Caco-2 (cell line): ENCODE data around the gene SLC17A4. TPM values are rescaled to one million over a fixed set of nuclear protein-coding genes. Genes with fewer than 3 reads are reported as not detected.

Experiments used
- BruUV-seq: library from RNA; stranded (reverse); fragments of 400-500 nt; replicated peaks from 2 replicates; lab custom pipeline; 2021; lab: Mats Ljungman, UMichigan
- CTCF ChIA-PET: fragments of 300-600 bp; sonication (Branson Sonifier 250); formaldehyde crosslinking; loops from one replicate; lab custom pipeline; 2022; ENCODE audit warnings: antibody characterized with exemption; lab: Charles Lee
- POLR2A ChIA-PET: fragments of 300-600 bp; sonication (Branson Sonifier 250); formaldehyde crosslinking; loops from one replicate; lab custom pipeline; 2022; ENCODE audit warnings: antibody characterized with exemption; lab: Charles Lee
- DNase-seq, 2 experiments: peaks; one replicate each; pipeline versions ENCODE4 v3.0.0 to v3.0.0-alpha.2; 2020 to 2022
- H3K27me3 ChIP-seq: replicated peaks from 2 replicates; pipeline ENCODE4 v1.6.0; 2011; ENCODE audit warnings: low read length; ENCODE audit not compliant: control insufficient read depth, insufficient read depth
- H3K36me3 ChIP-seq: 2 replicates; pipeline ENCODE4 v1.5.1; 2011; ENCODE audit warnings: low read length; ENCODE audit not compliant: control insufficient read depth, insufficient read depth
- H3K4me1 ChIP-seq: fragments of 250-450 bp; sonication (Bioruptor Pico); 2 replicates; pipeline ENCODE4 v1.5.1; 2020; ENCODE audit warnings: mild to moderate bottlenecking
- H3K4me3 ChIP-seq: 2 replicates; pipeline ENCODE4 v1.5.1; 2011; ENCODE audit warnings: low read depth, mild to moderate bottlenecking, control low read depth, low read length
- H3K9me3 ChIP-seq: fragments of 250-450 bp; sonication (Bioruptor Pico); 2 replicates; pipeline ENCODE4 v1.5.1; 2020; ENCODE audit warnings: mild to moderate bottlenecking, moderate library complexity
- H3K27ac Mint-ChIP-seq: one replicate; pipeline ENCODE4 v1.8.0; 2022; ENCODE audit warnings: mixed read lengths; ENCODE audit not compliant: unreplicated experiment
- H3K27me3 Mint-ChIP-seq: one replicate; pipeline ENCODE4 v1.8.0; 2022; ENCODE audit warnings: mixed read lengths; ENCODE audit not compliant: insufficient read depth, unreplicated experiment
- H3K36me3 Mint-ChIP-seq: one replicate; pipeline ENCODE4 v1.8.0; 2022; ENCODE audit warnings: mild to moderate bottlenecking, mixed read lengths; ENCODE audit not compliant: insufficient read depth, unreplicated experiment
- H3K4me1 Mint-ChIP-seq: one replicate; pipeline ENCODE4 v1.8.0; 2022; ENCODE audit warnings: low read depth, mixed read lengths; ENCODE audit not compliant: unreplicated experiment
- H3K4me3 Mint-ChIP-seq: one replicate; pipeline ENCODE4 v1.8.0; 2022; ENCODE audit warnings: mild to moderate bottlenecking, moderate library complexity, mixed read lengths; ENCODE audit not compliant: unreplicated experiment
- H3K9me3 Mint-ChIP-seq: one replicate; pipeline ENCODE4 v1.8.0; 2022; ENCODE audit warnings: mixed read lengths; ENCODE audit not compliant: unreplicated experiment
- intact Hi-C: fragments of 100-400 bp; cut with micrococcal nuclease; formaldehyde crosslinking; loops from one replicate; pipeline ENCODE4 v1.10.0; 2022; ENCODE audit not compliant: unreplicated experiment
- total RNA-seq: library from RNA; stranded (reverse); gene quantifications from 2 replicates; pipeline ENCODE4 v1.2.3, GENCODE V29; 2022
- TF ChIP-seq, protein P1 (sequence below), 2 experiments: fragments of 200-600 bp in 1 of 2; IDR thresholded peaks; 1 replicate in 1 of 2; 2 replicates in 1 of 2; pipeline versions ENCODE4 v1.5.1 to v1.8.0; 2011 to 2022; ENCODE audit warnings: antibody characterized with exemption in 1 of 2, control low read depth in 1 of 2, inconsistent platforms in 1 of 2, low read depth in 1 of 2, low read length in 1 of 2, mild to moderate bottlenecking in 1 of 2, moderate library complexity in 1 of 2; ENCODE audit not compliant: insufficient read depth in 1 of 2, severe bottlenecking in 1 of 2, unreplicated experiment in 1 of 2

The SLC17A4 gene
- total RNA-seq, 1 experiment from 2014 or later = 0.36 TPM

- Histone ChIP-seq H3K36me3 (no peaks in the 10 kb centered on the region), H3K27me3 (no peaks in the 10 kb centered on the region), H3K9me3 (no peaks in the 10 kb centered on the region), H3K4me1 (peaks cover 8% of the 10 kb centered on the region; the same call in 1 of the 2 replicates), H3K4me3 (no peak overlapping the region)
- Mint-ChIP-seq H3K27ac (no peak overlapping the region), H3K36me3 (no peaks in the 10 kb centered on the region), H3K27me3 (peaks cover 3% of the 10 kb centered on the region), H3K4me1 (no peaks in the 10 kb centered on the region), H3K4me3 (no peak overlapping the region), H3K9me3 (no peaks in the 10 kb centered on the region)
- TF ChIP-seq, protein P1, sequence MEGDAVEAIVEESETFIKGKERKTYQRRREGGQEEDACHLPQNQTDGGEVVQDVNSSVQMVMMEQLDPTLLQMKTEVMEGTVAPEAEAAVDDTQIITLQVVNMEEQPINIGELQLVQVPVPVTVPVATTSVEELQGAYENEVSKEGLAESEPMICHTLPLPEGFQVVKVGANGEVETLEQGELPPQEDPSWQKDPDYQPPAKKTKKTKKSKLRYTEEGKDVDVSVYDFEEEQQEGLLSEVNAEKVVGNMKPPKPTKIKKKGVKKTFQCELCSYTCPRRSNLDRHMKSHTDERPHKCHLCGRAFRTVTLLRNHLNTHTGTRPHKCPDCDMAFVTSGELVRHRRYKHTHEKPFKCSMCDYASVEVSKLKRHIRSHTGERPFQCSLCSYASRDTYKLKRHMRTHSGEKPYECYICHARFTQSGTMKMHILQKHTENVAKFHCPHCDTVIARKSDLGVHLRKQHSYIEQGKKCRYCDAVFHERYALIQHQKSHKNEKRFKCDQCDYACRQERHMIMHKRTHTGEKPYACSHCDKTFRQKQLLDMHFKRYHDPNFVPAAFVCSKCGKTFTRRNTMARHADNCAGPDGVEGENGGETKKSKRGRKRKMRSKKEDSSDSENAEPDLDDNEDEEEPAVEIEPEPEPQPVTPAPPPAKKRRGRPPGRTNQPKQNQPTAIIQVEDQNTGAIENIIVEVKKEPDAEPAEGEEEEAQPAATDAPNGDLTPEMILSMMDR (IDR thresholded peaks at IDR 0.05; ENCODE audit: insufficient read depth in 1 of 2, low read depth in 1 of 2, low read length in 1 of 2, severe bottlenecking in 1 of 2, unreplicated experiment in 1 of 2) = no peak
- ChIA-PET POLR2A (no interaction called here), CTCF (no interaction called here)
- no TSS peak for BruUV-seq
- intact Hi-C loops = no loop called here
- no peak for DNase-seq
Observed at GRCh38 chr6:25781134-25781533, 26.6 kb downstream of the SLC17A4 start.

DNA sequence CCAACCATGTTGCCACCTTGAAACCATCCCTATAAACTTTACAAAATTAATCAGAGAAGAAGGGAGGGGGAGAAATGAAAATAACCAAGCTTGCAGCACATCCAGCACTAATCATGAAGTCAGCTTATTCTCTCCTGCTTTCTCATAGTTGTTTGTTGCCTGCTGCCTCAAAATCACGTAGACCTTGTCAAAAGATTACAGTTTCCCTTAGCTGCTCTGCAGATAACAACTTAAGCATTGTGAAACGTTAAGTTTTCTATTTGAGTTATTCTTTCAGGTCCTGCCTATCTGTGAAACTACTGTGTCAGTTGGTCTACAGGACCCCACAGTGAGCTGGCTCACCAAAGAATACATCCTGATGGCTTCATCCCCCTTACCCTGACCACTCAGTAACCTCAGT is 32.9 kb downstream of the SLC17A4 start:
- BruUV-seq = no TSS peak
- Mint-ChIP-seq H3K36me3 (no peaks in the 10 kb centered on the region), H3K4me1 (no peaks in the 10 kb centered on the region), H3K27me3 (no peaks in the 10 kb centered on the region), H3K9me3 (no peaks in the 10 kb centered on the region), H3K4me3 (no peak overlapping the region), H3K27ac (no peak overlapping the region)
- intact Hi-C loops = no loop called here
- H3K4me3 ChIP-seq = no peak overlapping the region
- H3K36me3 ChIP-seq = no peaks in the 10 kb centered on the region
- no peaks in the 10 kb centered on the region for H3K4me1 ChIP-seq
- H3K27me3 ChIP-seq = no peaks in the 10 kb centered on the region
- H3K9me3 ChIP-seq = no peaks in the 10 kb centered on the region
- no peak for DNase-seq
- CTCF ChIA-PET = no interaction called here
- TF ChIP-seq, protein P1 (IDR thresholded peaks at IDR 0.05; ENCODE audit: insufficient read depth in 1 of 2, low read depth in 1 of 2, low read length in 1 of 2, severe bottlenecking in 1 of 2, unreplicated experiment in 1 of 2) = no peak
- POLR2A ChIA-PET = no interaction called here

- no peaks in the 10 kb centered on the region for H3K4me1 Mint-ChIP-seq
- peak; percentile 66 to 77 for DNase-seq
- TF ChIP-seq, protein P1 (IDR thresholded peaks at IDR 0.05; ENCODE audit: insufficient read depth in 1 of 2, low read depth in 1 of 2, low read length in 1 of 2, severe bottlenecking in 1 of 2, unreplicated experiment in 1 of 2) = peak; percentile 46 to 73
- BruUV-seq = no TSS peak
- ChIA-PET POLR2A (no interaction called here), CTCF (interaction anchor here (0.5 to 1.0 kb wide), 5 partner anchors 92 to 197 kb away, joined by 3 to 5 read pairs (median 3); no protein-coding TSS in a partner anchor)
- H3K9me3 Mint-ChIP-seq = no peaks in the 10 kb centered on the region
- no peaks in the 10 kb centered on the region for H3K36me3 Mint-ChIP-seq
- no peak overlapping the region for H3K4me3 Mint-ChIP-seq
- H3K4me1 ChIP-seq = no peaks in the 10 kb centered on the region
- H3K27ac Mint-ChIP-seq = no peak overlapping the region
- H3K27me3 ChIP-seq = no peaks in the 10 kb centered on the region
- H3K9me3 ChIP-seq = no peaks in the 10 kb centered on the region
- peaks cover 3% of the 10 kb centered on the region for H3K27me3 Mint-ChIP-seq
- H3K4me3 ChIP-seq = no peak overlapping the region
- intact Hi-C loops = loop anchor here (1.0 to 2.0 kb wide), 3 partner anchors 102 to 204 kb away; no protein-coding TSS in a partner anchor
- H3K36me3 ChIP-seq = no peaks in the 10 kb centered on the region
Observed at GRCh38 chr6:25788305-25788922, 33.9 kb downstream of the SLC17A4 start.
